Panc1 (cell line): ENCODE data around the gene CPLX3. TPM values are rescaled to one million over a fixed set of nuclear protein-coding genes. Genes with fewer than 3 reads are reported as not detected.

Experiments used
- ATAC-seq: fragments of 200-7000 bp; cut with Tn5 transposase; 2 replicates; pipeline ENCODE4 v1.9.1; 2020; ENCODE audit warnings: mild to moderate bottlenecking, moderate library complexity
- BruUV-seq: library from RNA; stranded (reverse); fragments of 400-500 nt; replicated peaks from 2 replicates; lab custom pipeline; 2021; lab: Mats Ljungman, UMichigan
- CTCF ChIA-PET: fragments of 300-600 bp; sonication (Branson Sonifier 250); formaldehyde crosslinking; loops from one replicate; lab custom pipeline; 2022; ENCODE audit warnings: antibody characterized with exemption; lab: Charles Lee
- POLR2A ChIA-PET: fragments of 300-600 bp; sonication (Branson Sonifier 250); formaldehyde crosslinking; loops from one replicate; lab custom pipeline; 2022; ENCODE audit warnings: antibody characterized with exemption; lab: Charles Lee
- DNase-seq: peaks from one replicate; pipeline ENCODE4 v3.0.0-alpha.2; 2010; ENCODE audit warnings: low read depth, low spot score
- H3K27ac ChIP-seq: 2 replicates; pipeline ENCODE4 v1.5.1; 2011; ENCODE audit warnings: mild to moderate bottlenecking, low read length, inconsistent platforms
- H3K27me3 ChIP-seq: fragments of 200-500 bp; sonication (Bioruptor generic); 2 replicates; pipeline ENCODE4 v1.6.0; 2014; ENCODE audit warnings: low read length, inconsistent platforms; ENCODE audit not compliant: control insufficient read depth, insufficient read depth
- H3K36me3 ChIP-seq: fragments of 200-500 bp; sonication (Bioruptor generic); 2 replicates; pipeline ENCODE4 v1.5.1; 2014; ENCODE audit warnings: inconsistent platforms, mild to moderate bottlenecking, low read length, moderate library complexity; ENCODE audit not compliant: control insufficient read depth, insufficient read depth
- H3K4me1 ChIP-seq: 2 replicates; pipeline ENCODE4 v1.5.1; 2011; ENCODE audit warnings: inconsistent platforms, mild to moderate bottlenecking, low read length, moderate library complexity; ENCODE audit not compliant: control insufficient read depth, insufficient read depth
- H3K4me3 ChIP-seq, 2 experiments: 2 replicates each; pipeline ENCODE4 v1.5.1; 2011 to 2012; ENCODE audit warnings: low read depth in 2 of 2, low read length in 2 of 2, mild to moderate bottlenecking in 2 of 2, inconsistent platforms in 1 of 2, moderate library complexity in 1 of 2
- H3K9me3 ChIP-seq: fragments of 200-500 bp; sonication (Bioruptor generic); 2 replicates; pipeline ENCODE4 v1.5.1; 2014; ENCODE audit warnings: low read depth, mild to moderate bottlenecking, inconsistent platforms, low read length, moderate library complexity; ENCODE audit not compliant: control insufficient read depth, insufficient read depth
- CTCF ChIP-seq: fragments of 450-650 bp; IDR thresholded peaks from 2 replicates; pipeline ENCODE4 v1.5.1; 2017; ENCODE audit warnings: mild to moderate bottlenecking
- POLR2AphosphoS5 ChIP-seq: IDR thresholded peaks from 2 replicates; pipeline ENCODE4 v1.6.1; 2012; ENCODE audit warnings: mild to moderate bottlenecking, low read depth, low read length, moderate library complexity
- REST ChIP-seq, 2 experiments: IDR thresholded peaks; 2 replicates each; pipeline ENCODE4 v1.6.1; 2011 to 2012; ENCODE audit warnings: low read depth in 2 of 2, control low read depth in 1 of 2, low read length in 1 of 2, mild to moderate bottlenecking in 1 of 2, moderate library complexity in 1 of 2; ENCODE audit not compliant: insufficient read depth in 1 of 2
- SIN3A ChIP-seq: IDR thresholded peaks from 2 replicates; pipeline ENCODE4 v1.6.1; 2012; ENCODE audit warnings: low read depth, mild to moderate bottlenecking, low read length, moderate library complexity, borderline replicate concordance; ENCODE audit not compliant: insufficient read depth
- TCF7L2 ChIP-seq: IDR thresholded peaks from 2 replicates; pipeline ENCODE4 v1.6.1; 2011; ENCODE audit warnings: mild to moderate bottlenecking, low read depth, low read length, inconsistent platforms
- in situ Hi-C: cut with HindIII; loops from 2 replicates; pipeline ENCODE4 v1.10.0; 2016; ENCODE audit warnings: low sequenced_read_pairs, low pct_unique_long_range_greater_than_20kb
- intact Hi-C: fragments of 100-400 bp; cut with micrococcal nuclease; formaldehyde crosslinking; loops from one replicate; pipeline ENCODE4 v1.10.0; 2022; ENCODE audit not compliant: unreplicated experiment
- total RNA-seq: library from RNA; stranded (reverse); gene quantifications from one replicate; pipeline ENCODE4 v1.2.1, GENCODE V29; 2021; ENCODE audit not compliant: unreplicated experiment

CPLX3 gene
- total RNA-seq, 1 experiment from 2014 or later, result not detected

DNA sequence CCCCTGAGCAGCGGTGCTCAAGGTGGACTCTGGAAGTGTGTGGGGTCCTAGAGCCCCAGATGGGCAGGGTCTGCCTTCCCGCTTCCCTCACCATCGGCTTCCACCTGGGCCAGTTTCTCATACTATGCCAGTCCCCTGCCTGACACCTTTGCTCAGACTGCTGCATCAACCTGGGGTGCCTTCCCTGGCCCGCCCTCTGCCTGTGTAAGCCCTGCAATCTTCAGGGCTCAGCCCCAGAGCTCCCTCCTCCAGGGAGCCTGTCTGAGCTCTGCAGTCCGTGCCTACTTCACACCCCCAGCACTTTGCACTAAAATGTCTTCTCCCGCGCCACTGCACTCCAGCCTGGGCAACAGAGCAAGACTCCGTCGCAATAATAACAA, 31.5 kb upstream of the CPLX3 start:
- H3K4me1 ChIP-seq, result peaks cover 26% of the 10 kb centered on the region
- BruUV-seq, result no TSS peak
- ChIA-PET POLR2A (interaction anchor here (0.7 kb wide), 1 partner anchor 71 kb away, joined by 5 read pairs; no protein-coding TSS in a partner anchor), CTCF (interaction anchor here (1.0 kb wide), 1 partner anchor 24 kb away, joined by 3 read pairs; no protein-coding TSS in a partner anchor)
- H3K4me3 ChIP-seq, result no peak overlapping the region
- H3K27ac ChIP-seq, result no peak overlapping the region
- ATAC-seq (no peak), DNase-seq (no peak)
- no peaks in the 10 kb centered on the region for H3K27me3 ChIP-seq
- in situ Hi-C loops (no loop called here), intact Hi-C loops (no loop called here)
- TF ChIP-seq SIN3A (no peak), CTCF (no peak), TCF7L2 (no peak), REST (IDR thresholded peaks at IDR 0.05; ENCODE audit: insufficient read depth in 1 of 2, low read depth in 2 of 2, low read length in 1 of 2) (no peak), POLR2AphosphoS5 (no peak)
- no peaks in the 10 kb centered on the region for H3K9me3 ChIP-seq
- H3K36me3 ChIP-seq, result no peaks in the 10 kb centered on the region

DNA sequence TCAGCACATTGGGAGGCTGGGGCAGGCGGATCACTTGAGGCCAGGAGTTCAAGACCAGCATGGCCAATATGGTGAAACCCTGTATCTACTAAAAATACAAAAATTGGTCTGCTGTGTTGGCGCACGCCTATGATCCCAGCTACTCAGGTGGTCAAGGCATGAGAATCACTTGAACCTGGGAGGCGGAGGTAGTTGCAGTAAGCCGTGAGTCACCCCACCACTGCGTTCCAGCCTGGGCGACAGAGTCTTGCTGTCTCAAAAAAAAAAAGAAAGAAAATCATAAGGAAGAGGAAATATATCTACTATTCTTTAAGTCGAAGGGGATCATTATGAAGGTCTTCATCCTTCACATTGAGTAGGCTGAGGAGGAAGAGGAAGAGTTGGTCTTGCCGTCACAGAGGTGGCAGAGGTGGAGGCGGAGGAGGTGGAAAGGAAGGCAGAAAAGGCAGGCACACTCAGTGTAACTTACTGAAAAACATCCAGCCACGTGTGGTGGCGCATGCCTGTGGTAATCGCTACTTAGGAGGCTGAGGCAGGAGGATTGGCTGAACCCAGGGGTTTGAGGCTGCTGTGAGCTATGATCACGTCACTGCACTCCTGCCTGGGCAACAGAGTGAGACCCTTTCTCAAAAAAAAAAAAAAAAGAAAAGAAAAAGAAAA, 30.3 kb upstream of the CPLX3 start:
- BruUV-seq, result TSS peak; percentile 43
- CTCF ChIA-PET, result interaction anchor here (0.7 to 1.4 kb wide), 2 partner anchors 8 to 42 kb away, joined by 3 to 5 read pairs; no protein-coding TSS in a partner anchor
- POLR2A ChIA-PET, result no interaction called here
- H3K27me3 ChIP-seq, result no peaks in the 10 kb centered on the region
- in situ Hi-C loops (no loop called here), intact Hi-C loops (no loop called here)
- no peak overlapping the region for H3K4me3 ChIP-seq
- H3K9me3 ChIP-seq, result no peaks in the 10 kb centered on the region
- H3K4me1 ChIP-seq, result peaks cover 20% of the 10 kb centered on the region
- TF ChIP-seq POLR2AphosphoS5 (no peak), SIN3A (no peak), REST (IDR thresholded peaks at IDR 0.05; ENCODE audit: insufficient read depth in 1 of 2, low read depth in 2 of 2, low read length in 1 of 2) (no peak), CTCF (no peak), TCF7L2 (no peak)
- H3K27ac ChIP-seq, result no peak overlapping the region
- ATAC-seq, result no peak
- no peaks in the 10 kb centered on the region; the same call in 1 of the 2 replicates for H3K36me3 ChIP-seq
- DNase-seq, result no peak
